NCI-H1694 treated with DMSO at 0.1 percent for 48 hours (cell line): ENCODE results near the gene AOAH.
"Not testable (repeated sequence)": the region's sequence is repeated elsewhere in the genome, so short reads cannot be mapped to it uniquely, and the experiment has no call there.

Source experiments
- DNase-seq: peaks from one replicate; lab custom pipeline; 2025; lab: John Stamatoyannopoulos, UW

The AOAH gene

GRCh38 chr7:36657036-36657660, 67.1 kb downstream of the AOAH start:
- no peak for DNase-seq

DNA sequence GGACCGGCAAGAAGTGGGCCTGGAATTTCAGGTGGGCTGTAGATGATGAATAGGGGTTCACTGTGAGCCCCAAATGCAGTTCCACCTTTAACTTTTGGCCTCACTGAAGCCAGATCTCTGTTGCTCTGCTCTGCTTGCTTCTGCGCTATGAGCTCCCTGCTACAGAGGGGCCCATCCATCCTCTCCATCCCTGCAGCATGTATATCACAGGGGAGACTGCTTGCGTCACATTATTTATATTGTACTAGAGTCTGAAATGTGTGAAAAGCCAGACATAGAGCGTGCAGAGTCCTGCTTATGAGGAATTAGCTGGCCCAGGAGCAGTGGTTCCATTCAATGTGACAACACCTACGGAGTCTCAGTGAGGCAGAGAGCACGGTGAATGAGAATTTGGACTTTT, 69.9 kb downstream of the AOAH start:
- no peak for DNase-seq

DNA sequence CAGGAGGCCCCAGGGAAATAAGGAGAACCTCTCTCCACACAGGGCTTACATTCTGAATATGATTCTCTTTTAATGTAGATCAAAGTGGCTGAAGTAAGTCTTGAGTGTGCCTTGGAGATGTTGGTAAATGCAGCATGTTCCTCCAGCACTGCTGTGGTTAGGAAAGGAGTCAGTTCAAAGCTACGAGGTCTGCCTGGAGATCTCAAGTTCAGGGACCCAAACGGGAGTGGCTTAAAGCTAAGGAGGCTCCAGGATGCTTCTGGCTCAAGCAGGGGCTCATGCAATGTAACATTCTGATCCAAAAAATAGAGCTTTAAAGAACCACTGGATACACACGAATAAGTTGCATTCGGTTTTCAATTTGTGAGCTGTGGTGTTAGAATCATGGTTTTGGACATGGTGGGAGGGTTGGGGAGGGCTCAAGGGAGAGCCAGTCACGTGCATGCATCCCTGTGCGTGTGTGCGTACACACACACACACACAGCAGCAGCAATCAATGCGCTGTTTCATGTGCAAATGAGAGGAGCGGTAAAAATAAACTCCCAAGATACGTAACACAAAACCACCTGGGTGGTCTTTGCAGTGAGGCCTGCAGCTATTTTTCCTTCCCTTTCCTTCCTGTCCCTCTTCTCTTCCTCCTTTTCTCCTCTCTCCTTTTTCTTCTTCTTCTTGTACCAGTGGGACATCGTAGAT, 70.5 kb downstream of the AOAH start:
- no peak for DNase-seq

DNA sequence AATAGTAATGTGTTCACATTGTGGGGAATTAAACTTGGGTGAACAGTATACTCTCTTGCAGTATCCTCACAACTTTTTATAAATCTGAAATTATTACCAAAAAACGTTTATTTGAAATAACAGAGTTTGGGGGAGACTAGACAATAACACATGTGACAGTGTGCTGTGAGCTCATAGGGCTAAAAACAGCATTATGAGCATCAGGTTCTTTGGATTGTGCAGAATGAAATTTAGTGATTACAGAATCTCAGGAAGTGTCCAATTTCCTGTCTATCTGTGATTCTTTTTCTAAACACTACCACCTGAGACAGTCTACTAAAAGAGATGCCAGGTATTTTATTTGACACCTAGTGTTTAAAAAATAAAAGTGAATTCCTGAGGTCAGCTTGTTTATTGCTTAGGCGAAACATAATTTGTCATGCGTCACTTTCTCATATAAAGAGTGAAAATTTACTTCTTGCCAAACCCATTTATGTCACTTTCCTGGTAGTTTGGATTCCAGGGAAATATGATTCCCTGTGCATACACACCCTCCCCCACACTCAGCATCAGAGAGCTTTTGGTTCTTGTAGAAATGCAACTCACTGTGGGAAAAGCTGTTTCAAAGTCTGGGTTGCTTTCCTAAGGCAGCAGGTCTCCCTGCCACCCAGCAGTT, 71.2 kb downstream of the AOAH start:
- no peak for DNase-seq

DNA sequence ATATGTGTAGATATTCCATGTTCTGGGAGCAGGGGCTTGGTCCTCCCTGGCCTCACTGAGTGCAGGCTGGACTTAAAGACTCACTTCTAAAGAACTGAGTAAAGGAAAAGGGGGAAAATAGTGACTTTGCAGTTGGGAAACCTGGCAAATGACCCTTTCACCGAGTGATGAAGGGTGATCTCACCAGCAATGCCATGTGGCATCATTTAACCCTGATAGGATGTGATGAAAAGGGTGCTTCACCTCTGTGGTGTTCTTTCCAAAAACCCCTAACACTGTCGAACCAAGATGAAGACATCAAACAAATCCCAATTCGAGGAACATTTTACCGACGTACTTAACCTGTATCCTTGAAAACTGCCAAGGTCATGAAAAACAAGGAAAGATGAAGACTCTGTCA, 71.9 kb downstream of the AOAH start:
- DNase-seq, result no peak

- no peak for DNase-seq
Measured at GRCh38 chr7:36651404-36651803, 72.9 kb downstream of the AOAH start.

- no peak for DNase-seq
Measured at GRCh38 chr7:36650766-36651312, 73.5 kb downstream of the AOAH start.

GRCh38 chr7:36650320-36650719, 74.0 kb downstream of the AOAH start:
- DNase-seq, result no peak

DNA sequence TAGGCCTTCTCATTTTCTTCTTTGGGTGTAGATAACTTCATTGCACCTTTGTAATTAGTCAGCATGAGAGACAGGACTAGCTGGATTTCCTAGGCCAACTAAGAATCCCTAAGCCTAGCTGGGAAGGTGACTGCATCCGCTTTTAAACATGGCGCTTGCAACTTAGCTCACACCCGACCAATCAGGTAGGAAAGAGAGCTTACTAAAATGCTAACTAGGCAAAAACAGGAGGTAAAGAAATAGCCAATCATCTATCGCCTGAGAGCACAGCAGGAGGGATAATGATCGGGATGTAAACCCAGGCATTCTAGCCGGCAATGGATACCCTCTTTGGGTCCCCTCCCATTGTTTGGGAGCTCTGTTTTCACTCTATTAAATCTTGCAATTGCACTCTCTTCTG, 75.0 kb downstream of the AOAH start:
- not testable (repeated sequence) for DNase-seq

DNA sequence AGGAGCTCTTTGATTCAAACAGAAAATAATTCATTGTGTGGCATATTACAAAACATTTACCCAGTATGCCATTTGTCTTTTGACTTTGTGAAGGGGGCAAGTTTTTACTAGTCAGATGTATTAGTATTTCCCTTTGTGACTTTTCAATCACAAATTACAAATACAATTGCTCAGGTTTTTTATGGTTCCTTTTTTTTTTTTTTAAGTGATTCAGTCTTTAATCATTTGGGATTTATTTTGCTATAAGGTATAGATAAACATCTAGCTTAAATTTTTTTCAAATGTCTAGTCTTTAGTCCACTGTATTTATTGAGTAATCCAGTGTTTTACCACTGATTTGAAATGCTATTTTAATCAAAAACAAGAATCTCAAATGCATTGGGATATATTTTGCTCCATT, 75.9 kb downstream of the AOAH start:
- DNase-seq, result no peak

DNA sequence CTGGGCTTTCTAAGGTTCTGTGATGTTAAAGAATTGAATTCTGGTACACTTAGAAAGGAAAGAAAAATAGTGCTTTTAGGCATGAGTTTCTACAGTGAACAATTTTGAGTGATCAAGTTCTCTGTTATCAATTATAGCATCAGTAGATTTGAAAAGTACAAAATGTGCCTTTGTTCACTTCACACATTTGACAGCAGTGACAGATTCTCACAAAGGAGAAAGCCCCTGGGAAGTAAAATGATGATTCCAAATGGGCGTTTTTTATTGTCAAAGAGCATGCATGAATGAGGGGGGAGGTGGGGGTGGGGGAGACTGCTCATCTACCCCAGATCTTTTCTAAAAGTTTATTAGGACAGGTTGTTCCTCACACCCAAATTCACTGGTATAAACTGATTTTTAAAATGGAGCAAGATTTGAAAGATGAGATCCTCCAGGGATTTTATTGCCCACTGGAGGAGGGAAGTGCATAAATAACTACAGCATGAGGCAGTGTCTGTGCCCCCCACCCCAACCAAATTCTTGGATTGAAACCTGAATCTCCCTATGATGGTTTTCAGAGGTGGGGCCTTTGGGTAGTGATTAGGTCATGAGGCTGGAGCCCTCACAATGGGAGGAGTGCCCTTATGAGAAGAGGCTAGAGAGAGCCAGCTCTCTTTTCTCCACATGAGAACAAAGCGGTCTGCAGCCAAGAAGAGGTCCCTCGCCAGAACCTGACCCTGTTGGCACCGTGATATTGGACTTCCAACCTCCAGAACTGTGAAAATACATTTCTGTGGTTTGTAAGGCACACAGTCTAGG, 79.5 kb downstream of the AOAH start:
- no peak for DNase-seq

DNA sequence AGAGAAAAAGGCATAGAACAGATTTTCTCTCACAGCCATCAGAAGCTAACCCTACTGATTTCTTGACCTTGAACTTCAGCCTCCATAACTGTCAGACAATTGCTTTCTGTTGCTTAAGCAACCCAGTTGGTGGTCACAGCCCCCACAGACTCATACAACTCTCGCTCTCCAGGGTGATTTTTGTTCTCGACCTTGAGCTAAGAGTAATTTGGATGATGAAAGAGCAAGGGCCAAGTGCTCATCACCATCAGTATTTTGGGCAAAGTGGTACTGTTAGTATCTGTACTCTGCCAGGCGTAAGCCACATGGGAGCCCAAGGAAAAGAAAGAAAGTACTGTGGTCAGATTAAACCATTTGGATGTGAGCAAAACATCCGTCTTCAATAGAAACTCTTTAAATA, 81.9 kb downstream of the AOAH start:
- no peak for DNase-seq

DNA sequence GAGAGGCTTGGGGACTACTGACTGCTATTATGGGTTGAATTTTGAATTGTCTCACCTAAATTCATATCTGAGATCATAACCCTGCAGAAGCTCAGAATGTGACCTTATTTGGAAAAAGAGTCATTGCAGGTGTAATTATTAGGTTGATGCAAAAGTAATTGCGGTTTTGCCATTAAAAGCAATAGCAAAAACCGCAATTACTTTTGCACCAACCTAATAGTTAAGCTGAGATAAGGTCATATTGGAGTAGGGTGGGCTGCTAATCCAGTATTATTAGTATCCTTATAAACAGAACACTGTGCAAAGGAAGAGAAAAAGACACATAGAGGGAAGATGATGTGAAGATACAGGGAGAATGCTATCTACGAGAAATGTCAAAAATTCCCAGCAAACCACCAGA, 82.3 kb downstream of the AOAH start:
- no peak for DNase-seq

DNA sequence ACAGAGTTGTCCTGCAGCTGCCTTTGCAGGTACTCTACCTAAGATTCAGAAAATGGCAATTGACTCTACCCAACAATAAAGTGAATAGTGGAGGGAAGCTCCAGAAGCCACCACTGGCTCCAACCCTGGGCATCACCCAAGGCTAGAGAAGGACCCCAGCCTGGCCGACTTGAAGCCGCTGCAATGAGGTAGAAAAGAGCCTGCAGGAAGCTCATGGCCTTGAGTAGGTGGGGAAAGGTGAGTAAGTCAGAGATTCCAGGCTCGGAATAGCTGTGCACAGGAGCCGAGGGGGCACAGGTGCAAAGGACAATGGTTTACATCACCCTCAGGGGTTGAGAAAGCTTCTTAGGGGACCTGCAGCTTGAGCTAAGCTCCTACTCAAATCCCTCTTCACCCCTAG, 83.6 kb downstream of the AOAH start:
- no peak for DNase-seq

GRCh38 chr7:36639826-36640225, 84.5 kb downstream of the AOAH start:
- no peak for DNase-seq

GRCh38 chr7:36638586-36639263, 85.6 kb downstream of the AOAH start:
- DNase-seq, result no peak

- DNase-seq, result no peak
Measured at GRCh38 chr7:36638140-36638539, 86.2 kb downstream of the AOAH start.

DNA sequence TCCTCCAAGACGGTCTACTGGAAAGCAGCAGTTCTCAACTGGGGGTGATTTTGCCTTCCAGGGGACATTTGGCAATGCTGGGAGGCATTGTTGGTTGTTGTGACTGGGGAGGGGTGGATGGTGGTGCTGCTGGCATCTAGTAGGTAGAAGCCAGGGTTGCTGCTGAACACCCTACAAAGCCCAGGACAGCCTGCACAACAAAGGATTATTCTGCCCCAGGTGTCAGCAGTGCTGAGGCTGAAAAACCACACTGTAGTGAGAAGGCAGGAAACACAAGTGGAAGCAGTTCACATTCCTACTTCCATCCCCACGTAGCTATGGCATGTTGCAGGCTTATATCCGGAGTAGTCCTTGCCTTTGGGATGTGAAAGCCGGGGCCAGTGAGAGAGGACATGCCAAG, 86.9 kb downstream of the AOAH start:
- DNase-seq, result no peak

DNA sequence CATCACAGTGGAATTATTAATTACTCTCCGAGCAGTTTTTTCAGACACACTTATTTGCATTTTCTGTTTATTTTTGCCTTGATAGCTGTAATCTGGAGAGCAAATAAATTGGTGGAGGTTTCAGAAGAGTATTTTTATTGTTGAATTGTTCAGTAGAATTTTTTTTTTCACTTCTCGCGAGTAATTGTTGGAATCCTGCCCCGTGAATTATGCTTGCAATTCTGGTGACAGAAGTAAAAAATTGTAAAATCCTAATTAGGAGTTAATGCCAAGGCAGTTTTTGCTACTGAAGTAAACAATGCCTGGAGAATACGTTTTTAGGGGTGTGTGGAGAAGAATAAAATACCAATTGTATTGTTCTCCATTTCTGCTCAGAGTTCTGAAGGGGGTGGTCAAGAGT, 88.2 kb downstream of the AOAH start:
- no peak for DNase-seq

GRCh38 chr7:36635091-36635490, 89.2 kb downstream of the AOAH start:
- no peak for DNase-seq

- no peak for DNase-seq
Measured at GRCh38 chr7:36633377-36633776, 90.9 kb downstream of the AOAH start.

DNA sequence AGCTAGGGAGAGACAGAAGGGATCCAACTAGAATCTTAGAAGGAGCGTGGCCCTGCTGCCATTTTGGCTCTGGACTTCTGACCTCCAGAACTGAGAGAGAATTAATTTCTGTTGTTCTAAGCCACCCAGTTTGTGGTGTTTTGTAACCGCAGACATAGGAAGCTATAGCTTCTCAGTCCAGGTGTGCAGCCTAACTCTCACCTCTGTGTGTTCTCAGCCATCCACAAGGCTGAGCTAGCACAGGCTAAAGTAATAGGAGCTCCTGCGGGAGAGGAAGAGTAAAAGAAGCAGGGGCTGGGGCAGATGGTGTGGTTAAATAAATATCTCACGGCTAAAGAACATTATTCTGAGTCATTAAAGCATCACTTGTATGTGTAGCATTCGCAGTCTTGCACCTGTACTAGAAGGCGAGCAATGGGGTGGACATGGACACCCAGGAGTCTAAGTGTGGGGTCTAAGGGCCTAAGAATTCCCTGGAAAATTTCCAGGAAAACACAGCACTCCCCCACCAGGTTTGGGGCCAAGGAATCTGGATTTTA, 94.1 kb downstream of the AOAH start:
- DNase-seq, result no peak
